Smooth muscle cell (in vitro differentiated cells): ENCODE data around the gene SMIM14. TPM values are rescaled to one million over a fixed set of nuclear protein-coding genes. Genes with fewer than 3 reads are reported as not detected.

Experiments
- DNase-seq: peaks from one replicate; lab custom pipeline; 2025; ENCODE audit not compliant: unreplicated experiment; lab: John Stamatoyannopoulos, UW
- H2AFZ ChIP-seq: fragments of 200-600 bp; sonication (generic); 2 replicates; pipeline ENCODE4 v1.6.0; 2016; ENCODE audit warnings: antibody characterized with exemption, low read depth, mild to moderate bottlenecking
- H3F3A ChIP-seq: fragments of 200-600 bp; sonication (generic); 2 replicates; pipeline ENCODE4 v1.6.0; 2017; ENCODE audit warnings: antibody characterized with exemption, low read depth
- H3K27ac ChIP-seq: fragments of 200-600 bp; sonication (generic); 2 replicates; pipeline ENCODE4 v1.5.1; 2016; ENCODE audit warnings: low read depth, mild to moderate bottlenecking
- H3K27me3 ChIP-seq: fragments of 200-600 bp; sonication (generic); 2 replicates; pipeline ENCODE4 v1.6.1; 2016; ENCODE audit warnings: low read depth, mild to moderate bottlenecking
- H3K36me3 ChIP-seq: fragments of 200-600 bp; sonication (generic); 2 replicates; pipeline ENCODE4 v1.5.1; 2016; ENCODE audit warnings: low read depth
- H3K4me1 ChIP-seq: fragments of 200-600 bp; sonication (generic); 2 replicates; pipeline ENCODE4 v1.5.1; 2016; ENCODE audit warnings: low read depth
- H3K4me2 ChIP-seq: fragments of 200-600 bp; sonication (generic); 2 replicates; pipeline ENCODE4 v1.6.0; 2016; ENCODE audit warnings: mild to moderate bottlenecking
- H3K4me3 ChIP-seq: fragments of 200-600 bp; sonication (generic); 2 replicates; pipeline ENCODE4 v1.5.1; 2016; ENCODE audit warnings: mild to moderate bottlenecking
- H3K79me2 ChIP-seq: fragments of 200-600 bp; sonication (generic); 2 replicates; pipeline ENCODE4 v1.6.0; 2016; ENCODE audit warnings: low read depth, mild to moderate bottlenecking
- H3K9ac ChIP-seq: fragments of 200-600 bp; sonication (generic); 2 replicates; pipeline ENCODE4 v1.6.0; 2016; ENCODE audit warnings: low read depth
- H3K9me3 ChIP-seq: fragments of 200-600 bp; sonication (generic); replicated peaks from 2 replicates; pipeline ENCODE4 v1.5.1; 2016; ENCODE audit warnings: low read depth
- H4K20me1 ChIP-seq: fragments of 200-600 bp; sonication (generic); 2 replicates; pipeline ENCODE4 v1.6.0; 2016; ENCODE audit warnings: low read depth
- CTCF ChIP-seq: fragments of 200-600 bp; sonication (generic); IDR thresholded peaks from 2 replicates; pipeline ENCODE4 v1.5.1; 2017; ENCODE audit warnings: borderline replicate concordance, mild to moderate bottlenecking, antibody characterized with exemption; ENCODE audit not compliant: insufficient read depth, poor library complexity, severe bottlenecking
- WGBS: methylation state at CpG from one replicate; pipeline ENCODE4 v1.1.7; 2016; ENCODE audit warnings: low lambda C conversion rate; 5-methylcytosine and 5-hydroxymethylcytosine counted together
- polyA plus RNA-seq: library from polyadenylated mRNA; unstranded; fragments of >200 nt; fragmentation: Nextera tagmentation; extraction: Ambion mirVana; gene quantifications from 2 replicates; pipeline ENCODE4 v1.2.1, GENCODE V29; 2016
- total RNA-seq: library from RNA; depleted of rRNA; stranded (reverse); fragments of >200 nt; gene quantifications from 2 replicates; pipeline ENCODE4 v1.2.3, GENCODE V29; 2014

The SMIM14 gene
- total and polyA plus RNA-seq, 2 experiments from 2014 or later, result 45.0 to 47.4 TPM

- 91% methylated on average over 2 of the region's 2 CpGs for WGBS
- H3F3A ChIP-seq, result no peaks in the 10 kb centered on the region
These were observed 11.1 kb upstream of the SMIM14 start for GRCh38 chr4:39649639-39650265.

GRCh38 chr4:39648827-39649558, 10.3 kb upstream of the SMIM14 start:
- Histone ChIP-seq H3K27me3 (no peaks in the 10 kb centered on the region), H3K4me1 (no peaks in the 10 kb centered on the region), H3K27ac (no peak overlapping the region), H3K4me3 (no peak overlapping the region), H2AFZ (no peak overlapping the region), H4K20me1 (no peaks in the 10 kb centered on the region), H3F3A (no peaks in the 10 kb centered on the region), H3K9me3 (no peaks in the 10 kb centered on the region), H3K36me3 (no peaks in the 10 kb centered on the region), H3K9ac (no peak overlapping the region), H3K4me2 (no peak overlapping the region), H3K79me2 (no peaks in the 10 kb centered on the region)
- no peak for DNase-seq
- TF ChIP-seq CTCF, result no peak
- 96% methylated on average over 6 of the region's 6 CpGs for WGBS

More at GRCh38 chr4:39649639-39650265, 11.1 kb upstream of the SMIM14 start:
- no peaks in the 10 kb centered on the region for H3K27me3 ChIP-seq
- no peak overlapping the region for H2AFZ ChIP-seq
- TF ChIP-seq CTCF, result no peak
- no peak overlapping the region for H3K4me2 ChIP-seq
- H3K4me1 ChIP-seq, result no peaks in the 10 kb centered on the region
- H3K9me3 ChIP-seq, result no peaks in the 10 kb centered on the region
- H3K79me2 ChIP-seq, result no peaks in the 10 kb centered on the region
- no peak overlapping the region for H3K27ac ChIP-seq
- no peaks in the 10 kb centered on the region for H3K36me3 ChIP-seq
- DNase-seq, result no peak
- H3K9ac ChIP-seq, result no peak overlapping the region
- H4K20me1 ChIP-seq, result no peaks in the 10 kb centered on the region
- no peak overlapping the region for H3K4me3 ChIP-seq

GRCh38 chr4:39648213-39648612, 9.5 kb upstream of the SMIM14 start:
- 87% methylated on average over 3 of the region's 3 CpGs for WGBS
- H3K9me3 ChIP-seq, result no peaks in the 10 kb centered on the region
- TF ChIP-seq CTCF, result no peak
- no peak overlapping the region for H3K4me2 ChIP-seq
- DNase-seq, result no peak
- H3K4me3 ChIP-seq, result no peak overlapping the region
- no peaks in the 10 kb centered on the region for H4K20me1 ChIP-seq
- H3K79me2 ChIP-seq, result no peaks in the 10 kb centered on the region
- no peaks in the 10 kb centered on the region for H3F3A ChIP-seq
- no peaks in the 10 kb centered on the region for H3K27me3 ChIP-seq
- H2AFZ ChIP-seq, result no peak overlapping the region
- H3K27ac ChIP-seq, result no peak overlapping the region
- no peaks in the 10 kb centered on the region for H3K4me1 ChIP-seq
- H3K36me3 ChIP-seq, result no peaks in the 10 kb centered on the region
- no peak overlapping the region for H3K9ac ChIP-seq
